ENCODE results near the gene GFOD1. TPM values are rescaled to one million over a fixed set of nuclear protein-coding genes. Genes with fewer than 3 reads are reported as not detected.

Gene GFOD1
- total and polyA plus RNA-seq, 4 donors = 2.6 to 16.8 (median 5.0) TPM

DNA sequence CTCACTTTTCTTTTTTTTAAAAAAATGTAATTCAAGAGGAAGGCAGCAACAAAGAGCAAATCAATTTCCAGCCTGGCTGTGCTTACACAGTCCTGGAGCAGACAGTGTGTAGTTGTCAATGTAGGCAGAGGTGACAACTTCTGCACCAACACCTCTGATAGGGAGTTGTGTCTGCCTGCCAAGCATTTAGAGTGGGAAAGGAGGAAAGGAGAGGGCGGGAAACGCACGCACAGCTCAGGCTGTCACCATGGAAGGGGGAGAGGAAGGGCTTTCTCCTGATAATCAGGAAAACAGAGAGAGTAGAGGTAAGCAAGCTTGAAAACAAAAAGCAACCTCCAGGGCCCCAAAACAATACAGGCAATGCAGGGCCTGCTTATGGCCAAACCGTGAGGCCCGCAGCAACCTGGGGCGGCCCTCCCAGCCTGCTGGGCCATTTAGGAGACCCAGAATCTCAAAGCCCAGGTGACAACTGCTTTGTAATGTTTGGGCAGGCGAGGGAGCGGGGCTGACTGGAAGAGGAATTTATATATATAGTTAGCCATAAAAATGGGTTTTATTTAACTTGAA lies 41.5 kb upstream of the GFOD1 start:
- no peak overlapping the region for H3K9ac ChIP-seq (ENCODE audit: low read depth in 1 of 2, low read length in 2 of 2)
- H3K27ac ChIP-seq (ENCODE audit: low read depth in 1 of 2, low read length in 2 of 2) = no peak overlapping the region
- no peaks in the 10 kb centered on the region for H3K27me3 ChIP-seq (ENCODE audit: control insufficient read depth in 4 of 4, insufficient read depth in 4 of 4, low read length in 3 of 4)
- TF ChIP-seq, protein P1, sequence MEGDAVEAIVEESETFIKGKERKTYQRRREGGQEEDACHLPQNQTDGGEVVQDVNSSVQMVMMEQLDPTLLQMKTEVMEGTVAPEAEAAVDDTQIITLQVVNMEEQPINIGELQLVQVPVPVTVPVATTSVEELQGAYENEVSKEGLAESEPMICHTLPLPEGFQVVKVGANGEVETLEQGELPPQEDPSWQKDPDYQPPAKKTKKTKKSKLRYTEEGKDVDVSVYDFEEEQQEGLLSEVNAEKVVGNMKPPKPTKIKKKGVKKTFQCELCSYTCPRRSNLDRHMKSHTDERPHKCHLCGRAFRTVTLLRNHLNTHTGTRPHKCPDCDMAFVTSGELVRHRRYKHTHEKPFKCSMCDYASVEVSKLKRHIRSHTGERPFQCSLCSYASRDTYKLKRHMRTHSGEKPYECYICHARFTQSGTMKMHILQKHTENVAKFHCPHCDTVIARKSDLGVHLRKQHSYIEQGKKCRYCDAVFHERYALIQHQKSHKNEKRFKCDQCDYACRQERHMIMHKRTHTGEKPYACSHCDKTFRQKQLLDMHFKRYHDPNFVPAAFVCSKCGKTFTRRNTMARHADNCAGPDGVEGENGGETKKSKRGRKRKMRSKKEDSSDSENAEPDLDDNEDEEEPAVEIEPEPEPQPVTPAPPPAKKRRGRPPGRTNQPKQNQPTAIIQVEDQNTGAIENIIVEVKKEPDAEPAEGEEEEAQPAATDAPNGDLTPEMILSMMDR (IDR thresholded peaks at IDR 0.05; ENCODE audit: low read depth, low read length, missing input control) = no peak
- TF ChIP-seq RAD21 (IDR thresholded peaks at IDR 0.05) = no peak
- no peak overlapping the region for H3K4me3 ChIP-seq (ENCODE audit: low read depth in 1 of 3, low read length in 3 of 3)
- H3K4me1 ChIP-seq (ENCODE audit: control insufficient read depth in 4 of 4, insufficient read depth in 4 of 4, low read length in 3 of 4) = peaks cover 0 to 7% (median 0%) of the 10 kb centered on the region in 4 donors
- no peak for DNase-seq (ENCODE audit: low spot score)
- no peaks in the 10 kb centered on the region for H3K9me3 ChIP-seq (ENCODE audit: control insufficient read depth in 4 of 4, low read length in 3 of 4)
- 71% methylated on average over 8 of the region's 8 CpGs for WGBS
- H3K36me3 ChIP-seq (ENCODE audit: control insufficient read depth in 4 of 4, insufficient read depth in 3 of 4, low read depth in 1 of 4, low read length in 3 of 4) = no peaks in the 10 kb centered on the region

DNA sequence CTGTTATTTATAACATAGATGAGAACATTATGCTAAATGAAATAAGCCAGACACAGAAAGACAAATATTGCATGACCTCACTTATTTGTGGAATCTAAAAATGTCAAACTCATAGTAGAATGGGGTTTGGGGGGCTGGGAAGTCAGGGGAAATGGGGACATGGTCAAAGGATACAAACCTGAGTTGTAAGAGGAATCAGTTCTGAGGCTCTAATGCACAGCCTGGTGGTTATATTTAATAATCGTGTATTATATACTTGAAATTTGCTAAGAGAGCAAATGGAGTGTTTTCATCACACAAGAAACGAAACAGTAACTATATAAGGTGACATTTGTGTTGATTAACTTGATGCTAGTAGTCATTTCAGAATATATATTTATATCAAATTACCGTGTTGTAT lies 40.8 kb upstream of the GFOD1 start:
- WGBS = 78% methylated on average over 3 of the region's 3 CpGs
- Histone ChIP-seq H3K4me3 (ENCODE audit: low read depth in 1 of 3, low read length in 3 of 3) (no peak overlapping the region), H3K27me3 (ENCODE audit: control insufficient read depth in 4 of 4, insufficient read depth in 4 of 4, low read length in 3 of 4) (no peaks in the 10 kb centered on the region), H3K9ac (ENCODE audit: low read depth in 1 of 2, low read length in 2 of 2) (no peak overlapping the region), H3K9me3 (ENCODE audit: control insufficient read depth in 4 of 4, low read length in 3 of 4) (no peaks in the 10 kb centered on the region), H3K4me1 (ENCODE audit: control insufficient read depth in 4 of 4, insufficient read depth in 4 of 4, low read length in 3 of 4) (peaks cover 0 to 7% (median 0%) of the 10 kb centered on the region in 4 donors), H3K36me3 (ENCODE audit: control insufficient read depth in 4 of 4, insufficient read depth in 3 of 4, low read depth in 1 of 4, low read length in 3 of 4) (no peaks in the 10 kb centered on the region), H3K27ac (ENCODE audit: low read depth in 1 of 2, low read length in 2 of 2) (no peak overlapping the region)
- TF ChIP-seq RXRA (IDR thresholded peaks at IDR 0.05) (no peak), RAD21 (IDR thresholded peaks at IDR 0.05) (peak; percentile 46 to 57)
- TF ChIP-seq, protein P1 (IDR thresholded peaks at IDR 0.05; ENCODE audit: low read depth, low read length, missing input control) = peak; percentile 15
- DNase-seq (ENCODE audit: low spot score) = no peak

GRCh38 chr6:13527671-13528056 lies 40.3 kb upstream of the GFOD1 start:
- DNase-seq (ENCODE audit: low spot score) = no peak
- Histone ChIP-seq H3K36me3 (ENCODE audit: control insufficient read depth in 4 of 4, insufficient read depth in 3 of 4, low read depth in 1 of 4, low read length in 3 of 4) (no peaks in the 10 kb centered on the region), H3K9me3 (ENCODE audit: control insufficient read depth in 4 of 4, low read length in 3 of 4) (no peaks in the 10 kb centered on the region), H3K9ac (ENCODE audit: low read depth in 1 of 2, low read length in 2 of 2) (no peak overlapping the region), H3K4me1 (ENCODE audit: control insufficient read depth in 4 of 4, insufficient read depth in 4 of 4, low read length in 3 of 4) (peaks cover 0 to 7% (median 0%) of the 10 kb centered on the region in 4 donors), H3K4me3 (ENCODE audit: low read depth in 1 of 3, low read length in 3 of 3) (no peak overlapping the region), H3K27me3 (ENCODE audit: control insufficient read depth in 4 of 4, insufficient read depth in 4 of 4, low read length in 3 of 4) (no peaks in the 10 kb centered on the region), H3K27ac (ENCODE audit: low read depth in 1 of 2, low read length in 2 of 2) (no peak overlapping the region)
- 91% methylated on average over 4 of the region's 4 CpGs for WGBS
- TF ChIP-seq, protein P2, sequence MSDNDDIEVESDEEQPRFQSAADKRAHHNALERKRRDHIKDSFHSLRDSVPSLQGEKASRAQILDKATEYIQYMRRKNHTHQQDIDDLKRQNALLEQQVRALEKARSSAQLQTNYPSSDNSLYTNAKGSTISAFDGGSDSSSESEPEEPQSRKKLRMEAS (IDR thresholded peaks at IDR 0.05) = no peak
- TF ChIP-seq HNF4G (IDR thresholded peaks at IDR 0.05) (no peak), HNF4A (conservative IDR thresholded peaks at IDR 0.05) (no peak), JUND (IDR thresholded peaks at IDR 0.05) (no peak), ZBTB33 (IDR thresholded peaks at IDR 0.05) (no peak), YY1 (IDR thresholded peaks at IDR 0.05) (no peak)
- TF ChIP-seq, protein P1 (IDR thresholded peaks at IDR 0.05; ENCODE audit: low read depth, low read length, missing input control) = no peak
